Skin of body (tissue), 2 donors: ENCODE measurements around the gene GRN. TPM values are rescaled to one million over a fixed set of nuclear protein-coding genes. Genes with fewer than 3 reads are reported as not detected.

Source experiments
- DNase-seq: peaks from one replicate; lab custom pipeline; 2025; lab: John Stamatoyannopoulos, UW
- total RNA-seq: library from RNA; depleted of rRNA; stranded (reverse); fragments of >200 nt; gene quantifications from one replicate; pipeline ENCODE4 v1.2.3, GENCODE V29; 2014

Gene GRN
- 184 TPM for total RNA-seq

- DNase-seq = peak; percentile 98
These were observed at the start of gene GRN for GRCh38 chr17:44344939-44345453. Gene GRN (plus strand): TSS chr17:44345302. CDS start chr17:44349165, 3,863 bp downstream.

- no peak for DNase-seq
These were observed 47.1 kb upstream of the GRN start for GRCh38 chr17:44297975-44298374.

- no peak for DNase-seq
These were observed 40.5 kb upstream of the GRN start for GRCh38 chr17:44304651-44305050.

- peak; percentile 56 for DNase-seq
These were observed 37.5 kb upstream of the GRN start for GRCh38 chr17:44307387-44308186.

GRCh38 chr17:44308320-44308818, 36.7 kb upstream of the GRN start, which contains the start of gene RUNDC3A:
Gene RUNDC3A (plus strand): TSS chr17:44308601. CDS start chr17:44308833, 232 bp downstream.
- peak; percentile 82 for DNase-seq

- no peak for DNase-seq
These were observed 36.2 kb upstream of the GRN start for GRCh38 chr17:44308865-44309264.

GRCh38 chr17:44309472-44309871, 35.6 kb upstream of the GRN start:
- DNase-seq = no peak

- DNase-seq = no peak
These were observed 34.9 kb upstream of the GRN start for GRCh38 chr17:44310188-44310587.

- no peak for DNase-seq
These were observed 34.3 kb upstream of the GRN start for GRCh38 chr17:44310609-44311376.

GRCh38 chr17:44311562-44312181, 33.4 kb upstream of the GRN start:
- no peak for DNase-seq

GRCh38 chr17:44312396-44313104, 32.6 kb upstream of the GRN start:
- no peak for DNase-seq

GRCh38 chr17:44314031-44314430, 31.1 kb upstream of the GRN start:
- DNase-seq = no peak

GRCh38 chr17:44314524-44314868, 30.6 kb upstream of the GRN start:
- no peak for DNase-seq

- DNase-seq = no peak
These were observed 30.0 kb upstream of the GRN start for GRCh38 chr17:44314869-44315661.

GRCh38 chr17:44315760-44316731, 29.1 kb upstream of the GRN start:
- DNase-seq = no peak

- DNase-seq = no peak
These were observed 27.6 kb upstream of the GRN start for GRCh38 chr17:44317545-44317944.

- no peak for DNase-seq
These were observed 26.8 kb upstream of the GRN start for GRCh38 chr17:44318077-44318892.

- no peak for DNase-seq
These were observed 25.0 kb upstream of the GRN start for GRCh38 chr17:44320066-44320465.
